IPS-18a (cell line): ENCODE data around the gene LYVE1.

Experiments
- H3K27ac ChIP-seq: one replicate; pipeline ENCODE4 v1.5.1; 2013; ENCODE audit warnings: low read length
- H3K27me3 ChIP-seq: one replicate; pipeline ENCODE4 v1.6.1; 2013; ENCODE audit warnings: mild to moderate bottlenecking, low read length; ENCODE audit not compliant: control insufficient read depth, insufficient read depth
- H3K36me3 ChIP-seq: one replicate; pipeline ENCODE4 v1.6.1; 2013; ENCODE audit warnings: low read depth, low read length; ENCODE audit not compliant: control insufficient read depth
- H3K4me1 ChIP-seq: one replicate; pipeline ENCODE4 v1.6.1; 2013; ENCODE audit warnings: low read depth, low read length; ENCODE audit not compliant: control insufficient read depth
- H3K4me3 ChIP-seq: one replicate; pipeline ENCODE4 v1.5.1; 2013; ENCODE audit warnings: low read length
- H3K9ac ChIP-seq: one replicate; pipeline ENCODE4 v1.6.1; 2013; ENCODE audit warnings: mild to moderate bottlenecking, low read length, moderate library complexity
- H3K9me3 ChIP-seq: one replicate; pipeline ENCODE4 v1.6.1; 2013; ENCODE audit warnings: low read depth, low read length; ENCODE audit not compliant: control insufficient read depth

The LYVE1 gene

GRCh38 chr11:10534316-10534715 is 34.1 kb downstream of the LYVE1 start:
- H3K9ac ChIP-seq, result no peak overlapping the region
- H3K36me3 ChIP-seq, result peaks cover 13% of the 10 kb centered on the region
- no peaks in the 10 kb centered on the region for H3K9me3 ChIP-seq
- H3K4me1 ChIP-seq, result no peaks in the 10 kb centered on the region
- no peak overlapping the region for H3K27ac ChIP-seq
- no peak overlapping the region for H3K4me3 ChIP-seq
- H3K27me3 ChIP-seq, result no peaks in the 10 kb centered on the region

DNA sequence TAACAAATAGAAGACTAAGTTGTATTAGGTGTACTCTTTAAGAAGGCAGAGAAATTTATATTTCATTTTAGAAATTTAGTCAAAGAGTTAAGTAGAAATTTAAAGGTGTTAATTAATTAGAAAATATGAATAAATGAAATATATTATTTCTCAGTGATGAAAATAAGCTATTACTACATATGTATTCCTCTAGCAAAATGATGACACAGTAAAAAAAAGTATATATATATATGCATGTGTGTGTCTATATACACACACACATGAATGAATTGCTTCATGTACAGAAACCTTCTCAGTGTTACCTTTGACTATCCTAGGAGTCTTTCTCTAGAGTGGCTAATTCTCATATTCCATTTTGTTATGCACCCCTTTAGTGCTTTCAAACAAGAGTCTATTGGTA is 35.1 kb downstream of the LYVE1 start:
- H3K27me3 ChIP-seq, result no peaks in the 10 kb centered on the region
- H3K36me3 ChIP-seq, result peaks cover 17% of the 10 kb centered on the region
- no peak overlapping the region for H3K27ac ChIP-seq
- no peaks in the 10 kb centered on the region for H3K4me1 ChIP-seq
- H3K9me3 ChIP-seq, result no peaks in the 10 kb centered on the region
- no peak overlapping the region for H3K4me3 ChIP-seq
- H3K9ac ChIP-seq, result no peak overlapping the region

GRCh38 chr11:10532526-10532925 is 35.9 kb downstream of the LYVE1 start:
- H3K27ac ChIP-seq, result no peak overlapping the region

GRCh38 chr11:10529279-10529678 is 39.2 kb downstream of the LYVE1 start:
- Histone ChIP-seq H3K27ac (no peak overlapping the region), H3K27me3 (no peaks in the 10 kb centered on the region), H3K4me3 (no peak overlapping the region), H3K9me3 (no peaks in the 10 kb centered on the region), H3K9ac (no peak overlapping the region), H3K36me3 (peaks cover 27% of the 10 kb centered on the region), H3K4me1 (no peaks in the 10 kb centered on the region)

More at GRCh38 chr11:10532526-10532925, 35.9 kb downstream of the LYVE1 start:
- H3K4me3 ChIP-seq, result no peak overlapping the region
- peaks cover 17% of the 10 kb centered on the region for H3K36me3 ChIP-seq
- no peaks in the 10 kb centered on the region for H3K9me3 ChIP-seq
- no peak overlapping the region for H3K9ac ChIP-seq
- no peaks in the 10 kb centered on the region for H3K27me3 ChIP-seq
- H3K4me1 ChIP-seq, result no peaks in the 10 kb centered on the region

DNA sequence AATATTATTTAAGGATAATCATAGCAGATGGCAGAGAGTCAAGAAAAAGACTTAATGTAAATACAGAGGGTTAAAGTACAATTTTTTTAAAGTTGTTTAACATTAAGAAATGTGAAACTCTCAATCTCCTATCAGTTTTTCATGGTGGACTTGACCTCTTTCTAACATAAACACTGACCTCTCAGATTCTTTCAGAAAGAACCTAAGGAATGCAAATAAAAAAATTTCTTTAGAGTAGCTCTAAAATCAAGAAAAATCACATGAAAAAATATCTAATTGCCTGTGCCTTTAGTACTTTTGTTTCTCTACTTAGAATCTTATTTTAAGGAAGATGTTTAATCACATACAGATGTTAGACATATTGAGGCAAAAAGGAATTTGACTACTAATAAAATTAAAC is 40.3 kb downstream of the LYVE1 start:
- H3K27me3 ChIP-seq, result no peaks in the 10 kb centered on the region
- H3K27ac ChIP-seq, result no peak overlapping the region

GRCh38 chr11:10526974-10527918 is 41.2 kb downstream of the LYVE1 start:
- H3K4me3 ChIP-seq, result no peak overlapping the region
- H3K27me3 ChIP-seq, result no peaks in the 10 kb centered on the region
- H3K9me3 ChIP-seq, result no peaks in the 10 kb centered on the region
- peaks cover 29% of the 10 kb centered on the region for H3K36me3 ChIP-seq
- H3K4me1 ChIP-seq, result no peaks in the 10 kb centered on the region
- H3K9ac ChIP-seq, result no peak overlapping the region
- H3K27ac ChIP-seq, result no peak overlapping the region

More for the DNA sequence above, 40.3 kb downstream of the LYVE1 start:
- Histone ChIP-seq H3K4me1 (no peaks in the 10 kb centered on the region), H3K9ac (no peak overlapping the region), H3K4me3 (no peak overlapping the region), H3K36me3 (peaks cover 26% of the 10 kb centered on the region), H3K9me3 (no peaks in the 10 kb centered on the region)

DNA sequence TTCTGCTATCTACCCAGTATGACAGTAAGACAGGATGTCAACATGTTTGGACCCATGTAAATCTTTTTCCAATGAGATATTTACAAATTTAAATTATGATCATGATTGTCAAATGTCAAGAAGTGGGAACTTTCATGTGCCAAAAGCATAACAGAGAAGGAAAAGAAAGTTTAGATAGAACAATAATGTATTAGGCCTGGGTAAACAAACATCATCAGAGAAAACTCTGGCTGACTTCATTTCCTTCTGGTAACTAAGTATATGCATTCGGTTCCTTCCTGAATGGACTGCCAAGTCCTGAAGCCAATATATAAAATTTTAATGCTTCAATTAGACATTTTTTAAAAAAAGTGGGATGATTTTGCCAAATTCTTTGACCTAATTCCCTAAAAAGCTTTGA is 44.0 kb downstream of the LYVE1 start:
- peaks cover 38% of the 10 kb centered on the region for H3K36me3 ChIP-seq

DNA sequence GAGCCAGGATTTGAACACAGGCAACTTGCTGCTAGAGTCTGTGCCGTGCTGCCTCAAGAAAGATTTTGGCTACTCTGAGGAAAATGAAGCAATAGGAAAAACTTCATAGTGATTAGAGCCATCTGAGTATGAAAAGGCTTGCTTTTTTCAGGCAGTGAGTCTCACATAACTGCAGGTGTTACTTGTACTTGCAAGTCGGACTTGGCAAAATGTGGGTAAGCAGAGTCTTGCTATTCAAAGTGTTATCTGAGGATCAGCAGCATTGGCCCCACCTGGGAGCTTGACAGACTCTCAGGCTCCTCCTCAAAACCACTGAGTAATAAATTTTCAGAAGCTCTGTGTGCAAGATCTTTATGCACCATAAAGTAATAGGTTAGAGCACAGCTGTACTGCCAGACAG is 45.5 kb downstream of the LYVE1 start:
- no peaks in the 10 kb centered on the region for H3K9me3 ChIP-seq
- H3K27me3 ChIP-seq, result no peaks in the 10 kb centered on the region
- no peak overlapping the region for H3K27ac ChIP-seq
- no peaks in the 10 kb centered on the region for H3K4me1 ChIP-seq
- peaks cover 34% of the 10 kb centered on the region for H3K36me3 ChIP-seq
- H3K9ac ChIP-seq, result no peak overlapping the region
- no peak overlapping the region for H3K4me3 ChIP-seq

More for the DNA sequence above, 44.0 kb downstream of the LYVE1 start:
- no peaks in the 10 kb centered on the region for H3K4me1 ChIP-seq
- H3K9ac ChIP-seq, result no peak overlapping the region
- no peak overlapping the region for H3K27ac ChIP-seq
- no peak overlapping the region for H3K4me3 ChIP-seq
- H3K27me3 ChIP-seq, result no peaks in the 10 kb centered on the region
- H3K9me3 ChIP-seq, result no peaks in the 10 kb centered on the region

GRCh38 chr11:10522276-10522675 is 46.2 kb downstream of the LYVE1 start:
- Histone ChIP-seq H3K9ac (no peak overlapping the region), H3K9me3 (no peaks in the 10 kb centered on the region), H3K27ac (no peak overlapping the region), H3K4me1 (no peaks in the 10 kb centered on the region), H3K27me3 (no peaks in the 10 kb centered on the region), H3K36me3 (peaks cover 34% of the 10 kb centered on the region), H3K4me3 (no peak overlapping the region)

DNA sequence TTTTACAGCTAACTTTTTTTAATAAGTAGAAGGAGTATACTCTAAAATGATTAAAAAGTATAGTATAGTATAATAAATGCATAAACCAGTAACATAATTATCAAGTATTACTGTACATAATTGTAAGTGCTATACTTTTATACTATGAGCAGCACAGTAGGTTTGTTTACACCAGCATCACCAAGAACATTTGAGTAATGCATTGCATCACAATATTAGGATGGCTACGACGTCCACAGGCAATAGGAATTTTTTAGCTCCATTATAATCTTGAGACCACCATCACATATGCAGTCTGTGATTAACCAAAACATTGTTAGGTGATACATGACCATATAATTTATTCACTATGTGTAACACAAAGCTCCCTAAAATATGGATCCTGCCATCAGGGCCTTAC is 47.9 kb downstream of the LYVE1 start:
- no peaks in the 10 kb centered on the region for H3K4me1 ChIP-seq
- H3K9ac ChIP-seq, result no peak overlapping the region
- no peaks in the 10 kb centered on the region for H3K9me3 ChIP-seq
- peaks cover 28% of the 10 kb centered on the region for H3K36me3 ChIP-seq
- H3K27ac ChIP-seq, result no peak overlapping the region
- H3K4me3 ChIP-seq, result no peak overlapping the region
- H3K27me3 ChIP-seq, result no peaks in the 10 kb centered on the region

- Histone ChIP-seq H3K27ac (no peak overlapping the region), H3K4me1 (no peaks in the 10 kb centered on the region), H3K36me3 (peaks cover 27% of the 10 kb centered on the region), H3K27me3 (no peaks in the 10 kb centered on the region), H3K9me3 (no peaks in the 10 kb centered on the region), H3K4me3 (no peak overlapping the region), H3K9ac (no peak overlapping the region)
Measured at GRCh38 chr11:10519630-10520029, 48.8 kb downstream of the LYVE1 start.

- H3K27me3 ChIP-seq, result no peaks in the 10 kb centered on the region
- no peak overlapping the region for H3K27ac ChIP-seq
- peaks cover 25% of the 10 kb centered on the region for H3K36me3 ChIP-seq
- no peaks in the 10 kb centered on the region for H3K4me1 ChIP-seq
- H3K9me3 ChIP-seq, result no peaks in the 10 kb centered on the region
- H3K4me3 ChIP-seq, result no peak overlapping the region
- H3K9ac ChIP-seq, result no peak overlapping the region
Measured at GRCh38 chr11:10518891-10519290, 49.6 kb downstream of the LYVE1 start.
